ENCODE data around the gene VSIG2. TPM values are rescaled to one million over a fixed set of nuclear protein-coding genes. Genes with fewer than 3 reads are reported as not detected.

Gene VSIG2
- total and polyA plus RNA-seq, 10 of the 15 experiments (the other 5 are each of a cell fraction or from before 2014, with no cell fraction given): 0.13 to 0.31 (median 0.15) TPM; not detected in 5

DNA sequence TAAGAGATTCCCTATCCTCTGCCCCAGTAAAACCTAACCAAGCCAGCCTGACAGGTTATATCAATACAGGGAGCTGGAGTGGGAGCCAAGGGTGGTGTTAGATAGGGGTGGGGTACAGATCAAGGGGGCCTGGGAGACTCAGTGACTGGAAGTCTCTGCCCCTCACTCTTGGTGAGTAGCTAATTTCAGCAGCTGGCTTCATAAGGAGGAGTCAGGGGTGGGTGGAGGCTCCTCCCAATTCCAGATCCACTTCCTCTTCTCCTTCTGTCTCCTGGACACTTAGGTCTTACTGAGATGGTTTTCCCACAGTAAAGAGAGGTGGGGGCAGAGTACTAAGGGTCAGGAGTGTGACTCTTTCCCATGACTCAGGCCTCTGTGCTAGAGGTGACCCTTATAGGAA is 1.1 kb upstream of the VSIG2 start:
- in situ Hi-C loops (cut with MboI): no loop called here
- H3K27me3 ChIP-seq (replicated peaks in 1 of 2; ENCODE audit: control insufficient read depth in 2 of 2, insufficient read depth in 2 of 2, low read length in 1 of 2): no peaks in the 10 kb centered on the region
- H3K9me3 ChIP-seq (replicated peaks; ENCODE audit: control insufficient read depth, insufficient read depth, low read length): no peaks in the 10 kb centered on the region
- H3K36me3 ChIP-seq (ENCODE audit: control insufficient read depth in 2 of 2, insufficient read depth in 2 of 2, low read length in 1 of 2): no peaks in the 10 kb centered on the region; a peak in 1 of 4 replicates
- ChIA-PET POLR2A (no interaction called here), CTCF (interaction anchor here (0.7 to 2.2 kb wide), 4 partner anchors 40 to 346 kb away, joined by 3 to 10 read pairs (median 4); no protein-coding TSS in a partner anchor), RAD21 (ENCODE audit: unreplicated experiment) (interaction anchor here (0.8 to 1.0 kb wide), 3 partner anchors 8 to 83 kb away, joined by 3 read pairs; no protein-coding TSS in a partner anchor), SMC1A (ENCODE audit: uncharacterized antibody, unreplicated experiment) (interaction anchor here (1.1 to 1.5 kb wide), 2 partner anchors 20 to 82 kb away, joined by 3 read pairs; no protein-coding TSS in a partner anchor)
- H3K79me2 ChIP-seq (ENCODE audit: control insufficient read depth, insufficient read depth, low read length): peaks cover 8% of the 10 kb centered on the region
- no peak overlapping the region for H3K9ac ChIP-seq (ENCODE audit: control insufficient read depth, insufficient read depth, low read length)
- TF ChIP-seq, protein P1, sequence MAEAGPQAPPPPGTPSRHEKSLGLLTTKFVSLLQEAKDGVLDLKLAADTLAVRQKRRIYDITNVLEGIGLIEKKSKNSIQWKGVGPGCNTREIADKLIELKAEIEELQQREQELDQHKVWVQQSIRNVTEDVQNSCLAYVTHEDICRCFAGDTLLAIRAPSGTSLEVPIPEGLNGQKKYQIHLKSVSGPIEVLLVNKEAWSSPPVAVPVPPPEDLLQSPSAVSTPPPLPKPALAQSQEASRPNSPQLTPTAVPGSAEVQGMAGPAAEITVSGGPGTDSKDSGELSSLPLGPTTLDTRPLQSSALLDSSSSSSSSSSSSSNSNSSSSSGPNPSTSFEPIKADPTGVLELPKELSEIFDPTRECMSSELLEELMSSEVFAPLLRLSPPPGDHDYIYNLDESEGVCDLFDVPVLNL (IDR thresholded peaks at IDR 0.05; ENCODE audit: low read depth, low read length): no peak
- TF ChIP-seq BACH1 (IDR thresholded peaks at IDR 0.05; ENCODE audit: borderline replicate concordance) (no peak), SPI1 (IDR thresholded peaks at IDR 0.05; ENCODE audit: borderline replicate concordance, insufficient read depth, low read depth, low read length) (peak; percentile 55; the same call in 1 of the 2 replicates)
- H3K4me3 ChIP-seq: no peak overlapping the region
- peaks cover 2% of the 10 kb centered on the region; the same call in 1 of the 2 replicates for H3K4me1 ChIP-seq (ENCODE audit: control insufficient read depth, insufficient read depth, low read length)
- DNase-seq (ENCODE audit: low read depth, low spot score) (no peak), ATAC-seq (no peak), FAIRE-seq (no peak)
- no peak overlapping the region for H2AFZ ChIP-seq (ENCODE audit: control insufficient read depth, low read depth, low read length)
- H4K20me1 ChIP-seq (ENCODE audit: control insufficient read depth, insufficient read depth): no peaks in the 10 kb centered on the region
- no peak overlapping the region for H3K4me2 ChIP-seq (ENCODE audit: control insufficient read depth, insufficient read depth)
- intact Hi-C loops (cut with micrococcal nuclease; ENCODE audit: unreplicated experiment): no loop called here
- BruUV-seq (replicated peaks): no TSS peak
- no peak overlapping the region for H3K27ac ChIP-seq (ENCODE audit: control insufficient read depth, insufficient read depth)

DNA sequence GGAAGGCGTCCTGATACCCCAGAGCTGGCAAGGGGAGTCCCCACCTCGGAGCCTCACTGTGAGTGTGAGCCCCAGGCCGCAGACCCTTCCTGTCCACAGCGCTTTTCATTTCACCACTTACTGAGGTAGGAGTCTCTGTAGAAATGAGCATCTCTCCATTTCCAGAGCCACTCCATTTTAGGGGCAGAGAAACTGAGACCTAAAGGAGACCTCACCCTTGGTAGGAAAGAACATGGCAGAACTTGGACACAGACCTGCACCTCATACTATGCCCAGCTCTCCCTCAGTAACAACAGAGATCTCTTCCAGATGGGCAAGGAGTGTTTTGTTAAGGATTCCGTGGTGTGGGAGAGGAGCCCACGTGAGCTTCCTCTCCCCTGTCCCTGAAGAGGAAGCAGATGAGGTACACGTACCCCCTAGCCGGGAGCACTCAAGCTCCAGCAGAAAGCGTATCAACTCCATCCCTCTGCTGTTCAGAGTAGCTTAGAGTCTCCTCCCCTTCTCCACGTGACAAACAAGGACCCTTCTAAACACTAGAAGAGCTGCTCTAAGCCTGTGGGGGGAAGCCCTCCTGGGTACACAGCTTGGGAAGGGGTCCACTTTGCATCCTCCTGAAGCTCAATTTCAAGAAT is 532 bp upstream of the VSIG2 start:
- TF ChIP-seq LARP7 (IDR thresholded peaks at IDR 0.05) (no peak), NBN (IDR thresholded peaks at IDR 0.05) (no peak), ZNF217 (IDR thresholded peaks at IDR 0.05) (no peak)
- no peak overlapping the region for H3K4me2 ChIP-seq (ENCODE audit: control insufficient read depth, insufficient read depth)
- H3K4me3 ChIP-seq: no peak overlapping the region
- ChIA-PET POLR2A (no interaction called here), CTCF (interaction anchor here (0.7 to 2.2 kb wide), 4 partner anchors 41 to 346 kb away, joined by 3 to 10 read pairs (median 4); no protein-coding TSS in a partner anchor), SMC1A (ENCODE audit: uncharacterized antibody, unreplicated experiment) (interaction anchor here (1.1 to 1.5 kb wide), 3 partner anchors 9 to 81 kb away, joined by 3 read pairs; no protein-coding TSS in a partner anchor), RAD21 (ENCODE audit: unreplicated experiment) (interaction anchor here (0.7 to 1.0 kb wide), 4 partner anchors 9 to 84 kb away, joined by 3 read pairs; no protein-coding TSS in a partner anchor)
- H2AFZ ChIP-seq (ENCODE audit: control insufficient read depth, low read depth, low read length): no peak overlapping the region
- WGBS (ENCODE audit: insufficient coverage, insufficient replicate concordance, low lambda C conversion rate, missing lambda C conversion rate): 45% methylated on average over 10 of the region's 10 CpGs
- ATAC-seq (no peak), FAIRE-seq (no peak), DNase-seq (ENCODE audit: low read depth, low spot score) (no peak)
- no peak overlapping the region for H3K9ac ChIP-seq (ENCODE audit: control insufficient read depth, insufficient read depth, low read length)
- H3K9me3 ChIP-seq (replicated peaks; ENCODE audit: control insufficient read depth, insufficient read depth, low read length): no peaks in the 10 kb centered on the region
- H4K20me1 ChIP-seq (ENCODE audit: control insufficient read depth, insufficient read depth): no peaks in the 10 kb centered on the region
- BruUV-seq (replicated peaks): no TSS peak
- intact Hi-C loops (cut with micrococcal nuclease; ENCODE audit: unreplicated experiment) (no loop called here), in situ Hi-C loops (cut with MboI) (no loop called here)
- H3K27me3 ChIP-seq (replicated peaks in 1 of 2; ENCODE audit: control insufficient read depth in 2 of 2, insufficient read depth in 2 of 2, low read length in 1 of 2): no peaks in the 10 kb centered on the region
- H3K79me2 ChIP-seq (ENCODE audit: control insufficient read depth, insufficient read depth, low read length): peaks cover 2% of the 10 kb centered on the region
- H3K36me3 ChIP-seq (ENCODE audit: control insufficient read depth in 2 of 2, insufficient read depth in 2 of 2, low read length in 1 of 2): no peaks in the 10 kb centered on the region; a peak in 1 of 4 replicates
- H3K4me1 ChIP-seq (ENCODE audit: control insufficient read depth, insufficient read depth, low read length): no peaks in the 10 kb centered on the region
- H3K27ac ChIP-seq (ENCODE audit: control insufficient read depth, insufficient read depth): no peak overlapping the region
